HG03442 (cell line): ENCODE measurements around the gene NEDD4L.
A peak's percentile ranks its signal among the peaks of the same experiment; 100 is the strongest.

ENCODE experiments used
- ATAC-seq: cut with Tn5 transposase; IDR thresholded peaks from one replicate; pipeline ENCODE4 v1.9.1; 2021; ENCODE audit warnings: mild to moderate bottlenecking, moderate library complexity; ENCODE audit not compliant: unreplicated experiment

Gene NEDD4L

DNA sequence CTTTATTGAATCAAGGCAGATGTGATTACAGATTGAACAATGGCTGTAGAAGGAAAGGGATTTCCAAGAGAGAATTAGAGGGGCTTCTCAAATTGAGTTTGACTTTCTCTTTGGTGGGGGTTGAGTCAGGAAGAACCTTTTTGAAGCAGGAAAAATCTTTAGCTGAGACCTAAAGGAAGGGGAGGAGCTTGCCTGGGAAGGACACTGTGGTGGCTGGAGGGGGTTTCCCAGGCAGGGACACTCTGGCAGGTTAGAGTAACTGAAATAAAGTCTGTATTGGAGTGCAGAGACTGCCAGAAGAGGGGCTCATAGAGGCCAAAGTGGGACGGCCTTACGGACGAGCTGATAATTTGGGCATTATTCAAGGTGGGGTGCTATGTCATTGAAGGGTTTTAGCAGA lies 69.3 kb downstream of the NEDD4L start:
- ATAC-seq, result peak; percentile 77

DNA sequence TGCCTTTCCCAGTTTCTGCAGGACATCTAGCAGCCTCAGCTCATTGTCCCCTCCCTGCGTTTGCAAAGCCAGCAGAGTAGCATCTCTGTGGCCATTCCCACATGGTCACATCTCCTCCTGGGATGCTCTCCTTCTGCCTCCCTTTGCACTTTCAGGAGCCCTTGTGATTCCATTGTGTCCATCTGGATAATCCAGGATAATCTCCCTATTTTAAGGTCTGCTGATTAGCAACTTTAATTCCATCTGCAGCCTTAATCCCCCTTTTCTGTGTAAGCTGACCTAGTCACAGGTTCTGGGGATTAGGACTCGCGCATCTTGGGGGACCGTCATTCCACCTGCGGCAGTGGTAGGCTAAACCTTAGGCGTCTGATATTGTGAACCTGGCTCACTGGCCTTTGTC lies 70.7 kb downstream of the NEDD4L start:
- ATAC-seq, result no peak

DNA sequence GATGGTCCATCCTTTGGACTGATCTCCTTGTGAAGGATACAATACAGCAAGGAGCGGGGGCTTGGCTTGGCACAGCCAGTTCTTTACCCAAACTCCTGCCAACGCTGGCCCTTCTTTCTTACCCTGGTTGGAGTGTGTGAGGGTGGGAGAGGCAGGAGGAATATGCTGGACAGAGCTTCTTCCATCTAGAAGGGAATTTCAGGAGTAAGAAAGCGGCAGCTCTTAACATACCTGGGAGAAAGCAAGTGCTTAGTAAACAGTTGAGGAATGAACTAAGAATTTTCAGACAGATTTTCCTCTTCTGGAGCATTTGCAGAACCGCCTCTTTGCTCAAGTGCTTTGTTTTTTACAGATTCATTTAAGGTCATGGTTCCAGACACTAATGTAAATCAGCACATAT lies 72.8 kb downstream of the NEDD4L start:
- ATAC-seq, result no peak

DNA sequence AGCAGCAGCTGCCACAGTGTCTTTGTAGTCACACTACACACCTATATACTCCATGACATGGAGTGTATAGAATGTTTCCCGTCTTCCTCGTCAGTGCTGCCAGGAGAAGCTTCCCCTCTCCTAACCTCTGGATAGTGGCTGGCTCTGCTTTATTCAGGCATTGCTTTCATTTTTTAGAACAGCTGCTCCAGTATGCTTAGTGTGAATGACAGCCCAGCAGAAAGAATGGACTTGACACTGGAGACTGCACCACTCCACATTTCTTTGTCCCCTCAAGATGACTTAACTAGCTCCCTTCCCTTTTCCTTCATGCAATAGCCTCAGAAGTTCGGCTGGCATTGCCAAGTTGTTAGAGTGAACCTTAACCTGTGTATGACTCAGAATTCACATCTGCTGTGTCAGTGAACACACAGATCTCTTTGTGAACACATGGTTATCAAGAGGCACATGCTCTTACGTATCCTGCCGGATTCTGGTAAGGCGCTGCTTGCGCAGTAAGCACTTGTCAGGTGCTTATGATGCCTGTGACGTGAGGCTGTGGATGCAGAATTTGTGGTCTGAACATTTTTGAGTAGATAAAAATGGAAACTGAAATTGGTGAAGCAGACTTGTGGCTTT lies 73.9 kb downstream of the NEDD4L start:
- ATAC-seq, result no peak

DNA sequence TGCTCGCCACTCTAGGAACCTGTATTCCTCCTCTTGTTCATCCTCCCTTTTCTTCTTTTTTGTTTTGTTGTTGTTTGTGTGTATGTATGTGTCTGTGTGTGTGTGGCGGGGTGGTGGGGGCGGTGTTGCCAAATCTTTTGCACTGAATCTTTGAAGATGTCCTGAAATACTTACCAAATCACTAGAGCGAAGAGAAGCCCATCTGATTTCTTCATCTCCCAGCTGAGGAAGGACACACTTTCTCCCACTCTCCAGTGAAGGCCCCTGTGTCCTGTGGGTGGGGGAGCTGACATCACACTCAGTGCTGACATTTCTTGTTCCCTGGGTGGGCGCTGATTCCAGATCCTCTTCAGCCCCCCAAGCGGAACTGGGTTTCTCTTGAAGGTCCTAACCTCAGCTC lies 74.5 kb downstream of the NEDD4L start:
- ATAC-seq, result no peak

DNA sequence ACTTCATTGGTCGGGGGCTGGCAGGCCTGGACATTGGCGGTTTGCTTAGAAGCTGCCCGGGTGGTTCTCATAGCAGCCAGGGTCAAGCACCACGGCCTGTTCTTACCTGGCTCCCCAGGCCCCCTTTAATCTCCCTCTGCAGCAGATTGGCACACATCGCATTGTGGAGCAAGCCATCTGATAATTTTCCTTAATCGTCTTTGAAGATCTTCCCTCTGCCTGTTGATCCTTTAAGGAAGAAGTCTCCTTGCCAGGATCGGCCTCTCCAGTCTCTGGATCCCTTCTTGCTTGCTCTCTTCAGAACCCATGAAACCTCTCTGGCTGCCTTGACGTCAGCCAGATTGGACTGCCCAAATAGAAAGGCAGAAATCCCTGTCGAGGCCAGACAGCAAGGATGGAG lies 75.8 kb downstream of the NEDD4L start:
- ATAC-seq, result no peak

DNA sequence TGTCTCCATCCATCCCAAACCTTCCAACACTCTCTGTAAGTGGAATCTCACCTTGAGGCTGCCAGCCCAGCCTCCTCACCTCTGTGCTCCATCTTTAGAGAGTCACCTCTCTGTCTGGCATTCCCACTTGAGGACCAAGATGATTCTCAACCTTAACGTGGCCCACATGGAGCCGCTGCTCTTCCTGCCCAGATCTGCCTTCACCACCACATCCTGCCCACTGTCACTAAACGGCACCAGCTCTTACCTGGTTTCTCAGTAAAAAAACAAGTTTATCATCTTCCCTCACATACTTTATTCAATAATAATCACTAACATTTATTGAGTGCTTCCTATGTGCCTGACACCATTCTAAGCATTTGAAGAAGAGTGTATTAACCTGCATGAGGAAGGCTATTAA lies 80.4 kb downstream of the NEDD4L start:
- no peak for ATAC-seq

DNA sequence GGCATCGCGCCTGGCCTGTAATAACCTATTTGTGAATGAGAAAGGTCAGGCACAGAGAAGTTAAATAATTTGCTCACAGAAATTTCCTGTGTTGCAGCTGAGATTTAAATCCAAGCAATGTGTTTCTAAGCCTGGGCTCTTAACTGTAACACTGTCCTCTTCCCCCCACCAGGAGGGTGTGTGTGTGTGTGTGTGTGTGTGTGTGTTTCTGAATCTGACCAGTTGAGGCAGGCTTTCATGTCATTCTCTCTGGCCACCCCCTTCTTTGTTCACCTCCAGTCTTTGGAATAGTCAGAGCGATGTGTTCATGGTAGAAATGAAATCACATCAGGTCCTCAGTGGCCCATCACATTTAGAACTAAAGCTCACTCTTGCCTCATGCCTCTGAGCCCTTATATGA lies 81.2 kb downstream of the NEDD4L start:
- ATAC-seq, result no peak

DNA sequence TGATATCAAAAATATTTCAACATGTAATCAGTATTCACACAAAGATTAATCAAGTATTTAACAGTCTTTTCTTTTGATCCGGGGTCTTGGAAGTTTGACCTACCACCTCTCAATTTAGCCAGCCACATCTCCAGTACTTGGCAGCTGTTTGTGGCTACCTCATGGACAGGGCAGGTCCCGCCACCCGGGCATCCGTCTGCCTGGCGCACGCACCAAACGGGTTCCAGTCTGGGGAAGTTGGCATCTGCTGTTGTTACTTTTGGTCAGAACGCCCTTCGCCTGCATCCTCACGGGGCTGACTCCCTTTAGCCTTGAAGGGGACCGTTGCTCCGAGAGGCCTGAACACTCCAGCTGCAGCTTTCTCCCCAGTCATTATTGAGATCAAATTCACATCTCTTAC lies 81.7 kb downstream of the NEDD4L start:
- no peak for ATAC-seq

DNA sequence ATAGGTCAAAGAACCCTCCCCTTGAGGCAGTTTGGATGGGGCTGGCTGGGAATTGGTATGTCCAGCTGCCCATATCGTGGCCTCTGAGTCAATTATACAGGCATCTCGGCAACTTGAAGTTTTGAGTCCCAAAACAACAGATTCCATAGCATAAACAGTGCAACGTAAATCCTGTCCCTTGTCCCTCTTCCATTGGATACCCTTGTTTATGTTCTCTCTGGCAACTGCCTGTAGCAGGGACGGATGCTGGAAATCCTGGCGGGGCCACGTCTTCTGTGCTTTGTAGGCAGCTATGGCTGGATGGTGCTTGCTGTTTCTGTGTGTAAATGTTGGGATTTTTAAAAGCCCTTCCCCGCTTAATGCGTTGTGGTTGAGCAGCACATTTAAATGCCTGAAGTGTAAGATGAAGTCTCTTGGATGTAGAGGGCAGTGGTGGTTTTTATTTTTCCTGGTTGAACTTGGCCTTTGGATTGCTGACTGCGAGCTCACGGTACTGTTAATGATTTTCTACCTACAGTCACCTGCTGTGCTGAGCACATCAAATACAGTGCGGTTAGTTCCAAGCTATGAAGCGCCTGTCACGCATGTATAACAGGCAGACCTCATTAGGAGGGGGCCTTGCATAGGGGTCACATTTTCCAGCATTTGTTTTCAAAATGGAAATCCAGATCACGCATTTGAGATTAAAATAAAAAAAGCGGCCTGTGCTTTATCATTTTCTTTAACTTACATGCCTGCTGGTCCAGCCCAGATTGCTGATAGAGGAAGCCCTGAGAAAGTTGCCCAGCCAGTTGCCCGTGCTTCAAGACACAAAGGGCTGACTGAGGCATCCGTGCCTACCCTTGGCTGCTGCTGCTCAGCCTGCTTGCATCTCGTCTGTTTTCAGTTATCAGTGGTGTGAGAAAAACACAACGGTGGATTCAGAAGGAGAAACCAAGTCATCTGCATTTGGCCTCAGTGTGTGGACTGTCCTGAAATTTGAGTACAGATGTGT lies 84.7 kb downstream of the NEDD4L start:
- no peak for ATAC-seq

DNA sequence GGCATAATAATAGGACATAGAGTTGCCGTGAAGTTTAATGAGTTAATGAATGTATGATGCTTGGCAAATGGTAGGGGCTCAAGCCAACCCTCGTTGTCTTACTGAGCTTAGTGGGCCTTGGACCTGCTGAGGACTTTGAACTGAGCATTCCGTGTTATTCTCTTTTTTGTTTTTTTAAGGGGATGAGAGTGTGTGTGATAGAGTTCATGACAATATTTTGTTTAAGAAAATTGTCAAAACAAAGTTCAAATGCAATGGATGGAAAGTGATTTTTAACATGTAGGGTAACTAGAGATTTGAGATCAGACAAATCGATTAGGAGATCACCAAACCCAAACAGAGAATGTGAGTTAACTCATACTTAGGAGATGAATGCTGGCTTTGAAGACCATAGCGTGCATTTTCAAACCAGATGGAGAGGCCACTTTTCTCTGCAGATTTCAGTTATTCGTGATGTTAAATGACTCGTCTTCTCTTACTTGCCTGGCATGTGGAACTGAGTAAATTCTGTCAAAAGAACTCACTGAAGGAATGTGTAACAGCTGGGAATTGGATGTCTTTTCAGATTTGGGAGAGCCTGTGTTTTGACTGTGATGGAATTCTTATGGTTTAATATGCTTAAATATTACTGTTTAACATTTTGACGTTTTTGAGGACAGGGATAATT lies 88.7 kb downstream of the NEDD4L start:
- ATAC-seq, result no peak

DNA sequence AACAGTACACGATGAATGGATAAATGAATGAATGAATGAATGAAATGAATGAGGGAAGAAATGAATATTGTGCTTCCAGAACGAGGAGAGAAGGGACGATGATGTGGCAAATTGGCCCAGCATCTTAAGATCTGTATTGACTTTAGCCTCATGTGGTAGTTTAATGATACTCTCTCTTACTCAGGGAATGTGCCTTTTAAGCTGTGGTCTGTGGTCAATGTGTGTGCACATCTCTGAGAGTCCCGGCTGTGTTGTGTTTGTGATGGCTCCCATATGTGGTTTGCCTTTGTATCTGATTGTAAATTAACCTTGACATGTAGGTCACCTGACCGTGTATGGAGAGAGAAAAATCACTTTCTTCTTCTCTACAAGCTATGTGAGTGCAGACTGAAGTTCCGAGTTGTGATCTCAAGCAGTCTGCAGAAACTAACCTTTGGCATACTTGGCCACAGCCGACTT lies 91.2 kb downstream of the NEDD4L start:
- no peak for ATAC-seq

DNA sequence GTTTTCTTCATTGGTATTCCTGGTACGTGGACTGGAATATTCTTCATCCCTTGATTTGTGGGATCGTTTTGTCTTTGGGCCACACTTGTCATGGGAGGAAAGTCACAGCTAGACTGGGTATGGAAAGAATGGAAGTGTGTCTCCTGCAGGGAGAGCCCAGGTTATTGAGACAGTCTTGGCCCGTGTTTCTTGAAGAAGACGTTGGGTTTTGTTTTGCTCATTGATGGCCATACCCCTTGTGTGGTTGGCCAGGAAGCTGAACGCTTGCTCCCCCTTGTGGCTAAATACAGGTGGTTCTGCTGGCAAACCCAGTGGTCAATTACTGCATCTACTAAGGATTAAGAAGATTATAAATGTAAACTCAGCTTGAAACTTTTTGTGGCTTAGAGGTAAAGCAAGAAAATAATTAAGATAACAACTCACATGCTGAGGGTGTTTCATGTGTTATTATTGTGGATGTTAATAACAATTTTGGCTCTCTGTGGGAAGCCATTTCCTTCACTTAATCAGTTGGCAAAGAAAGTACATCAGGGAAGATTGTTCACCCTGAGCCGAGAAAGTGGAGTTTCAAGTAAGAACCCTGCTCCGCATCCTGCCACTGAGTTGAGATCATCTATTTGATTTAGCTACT lies 91.8 kb downstream of the NEDD4L start:
- ATAC-seq, result peak; percentile 67

DNA sequence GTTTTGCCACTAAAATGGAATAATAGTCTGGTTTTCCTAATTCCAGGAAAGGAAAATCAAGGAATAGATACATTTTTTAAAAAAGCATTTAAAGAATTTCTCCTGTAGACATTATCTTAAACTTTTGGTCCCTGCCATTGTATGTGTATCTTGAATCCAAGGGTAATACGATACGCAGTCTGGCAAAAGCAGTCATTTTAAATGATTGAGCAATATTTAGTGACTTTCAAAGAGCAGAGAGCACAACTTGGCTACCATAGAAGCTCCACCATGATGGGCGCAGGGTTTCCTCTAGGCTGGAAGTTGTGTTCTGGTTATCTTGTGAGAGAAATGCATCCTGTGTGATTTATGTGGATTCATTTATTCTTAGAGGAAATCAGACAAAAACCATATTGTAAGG lies 92.9 kb downstream of the NEDD4L start:
- no peak for ATAC-seq

DNA sequence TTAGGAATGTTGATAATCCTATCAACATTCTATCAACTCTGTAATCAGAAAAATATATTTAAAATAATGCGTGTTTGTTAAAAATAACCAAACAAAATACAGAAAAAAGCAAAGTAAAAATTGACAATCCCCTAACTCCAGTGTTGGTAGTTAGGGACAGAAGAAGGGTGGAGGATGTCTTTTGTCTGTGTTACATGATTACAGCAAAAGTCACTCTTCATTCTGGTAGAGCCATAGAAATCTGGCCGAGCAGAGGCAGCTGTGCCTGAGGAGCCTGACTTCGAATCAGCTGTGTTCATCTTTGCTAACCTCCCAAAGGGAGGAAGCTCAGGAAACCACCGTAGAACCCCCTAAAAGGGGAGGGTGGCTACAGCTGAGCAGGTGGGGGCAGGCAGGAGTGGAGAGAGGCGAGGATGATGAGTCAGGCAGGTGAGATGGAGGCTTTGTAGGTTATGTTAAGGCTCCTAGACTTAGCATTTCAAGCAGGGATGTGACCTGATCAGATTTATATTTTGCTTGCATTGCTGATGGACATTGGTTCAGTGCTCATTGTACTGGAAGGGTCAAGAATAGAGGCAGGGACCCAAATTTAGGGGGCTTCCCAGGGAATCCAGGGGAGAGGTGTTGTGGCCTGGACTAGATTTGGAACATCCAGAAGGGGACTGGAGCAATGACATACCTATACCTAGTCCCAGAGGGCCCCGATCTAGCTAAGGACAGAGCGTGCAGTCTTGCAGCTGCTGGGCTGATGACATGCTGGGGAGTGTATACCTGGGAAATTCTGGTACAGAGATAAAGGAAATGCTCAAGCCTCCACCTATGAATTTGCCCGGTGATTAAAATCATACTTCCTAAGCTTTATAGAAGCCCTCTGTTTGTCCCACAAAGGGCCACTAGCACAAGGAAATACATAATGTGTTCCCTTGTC lies 95.7 kb downstream of the NEDD4L start:
- no peak for ATAC-seq

DNA sequence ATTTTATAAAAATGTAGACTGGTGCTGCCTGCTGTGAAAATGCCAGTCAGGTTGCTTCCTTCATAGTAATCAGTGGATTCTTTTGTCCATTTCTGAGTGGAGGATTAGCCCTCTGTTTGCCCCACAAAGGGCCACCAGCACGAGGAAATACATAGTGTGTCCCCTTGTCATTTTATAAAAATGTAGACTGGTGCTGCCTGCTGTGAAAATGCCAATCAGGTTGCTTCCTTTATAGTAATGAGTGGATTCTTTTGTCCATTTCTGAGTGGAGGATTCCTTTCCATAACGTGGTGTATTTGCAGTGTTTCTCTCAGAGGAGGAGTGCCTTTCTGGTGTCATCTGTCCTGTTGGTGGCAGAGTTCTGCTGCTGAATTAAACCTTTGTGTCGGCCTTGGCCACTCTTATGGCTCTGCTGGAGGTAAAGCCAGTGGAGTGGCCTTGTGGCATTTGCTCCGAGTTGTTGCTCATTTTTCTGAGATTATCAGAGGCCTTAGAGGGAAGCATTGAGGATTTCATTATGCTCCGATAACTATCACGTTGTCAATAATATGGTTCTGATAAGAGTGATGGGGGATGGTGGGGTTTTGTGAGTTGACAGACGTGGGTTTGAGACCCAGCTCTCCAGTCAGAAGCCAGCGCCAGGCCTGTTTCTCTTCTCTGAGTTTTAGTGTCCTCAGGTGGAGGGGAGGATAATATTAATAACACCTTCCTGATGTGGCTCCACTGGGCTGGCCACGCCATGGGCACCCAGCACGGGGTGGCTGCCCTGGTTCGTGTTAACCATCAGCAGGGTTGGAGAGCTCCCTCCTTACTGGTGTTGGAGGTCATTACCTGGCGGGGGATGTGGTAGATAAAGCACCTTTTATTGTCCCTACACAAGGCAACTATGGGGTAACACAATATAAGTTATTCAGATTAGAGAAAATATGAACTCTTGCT lies 96.6 kb downstream of the NEDD4L start:
- ATAC-seq, result no peak

DNA sequence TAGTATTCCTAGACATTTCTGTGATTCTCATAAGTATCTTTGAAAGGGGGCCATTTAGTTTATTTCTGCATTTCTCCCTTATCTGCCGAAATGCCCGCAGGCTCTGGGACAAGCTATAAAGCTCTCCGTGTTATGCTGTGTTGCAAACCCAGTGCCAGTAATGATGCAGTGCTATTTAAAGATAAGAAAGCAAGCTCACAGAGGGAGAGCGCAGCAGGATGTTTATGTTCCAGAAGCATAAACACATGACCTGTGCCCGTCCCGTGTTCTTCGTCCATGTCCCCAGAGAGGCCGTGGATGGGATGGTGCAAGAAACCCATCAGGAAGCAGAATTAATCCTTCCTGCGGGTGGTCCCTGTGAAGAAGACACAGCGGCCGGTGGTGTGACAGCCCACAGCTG lies 99.4 kb downstream of the NEDD4L start:
- no peak for ATAC-seq

DNA sequence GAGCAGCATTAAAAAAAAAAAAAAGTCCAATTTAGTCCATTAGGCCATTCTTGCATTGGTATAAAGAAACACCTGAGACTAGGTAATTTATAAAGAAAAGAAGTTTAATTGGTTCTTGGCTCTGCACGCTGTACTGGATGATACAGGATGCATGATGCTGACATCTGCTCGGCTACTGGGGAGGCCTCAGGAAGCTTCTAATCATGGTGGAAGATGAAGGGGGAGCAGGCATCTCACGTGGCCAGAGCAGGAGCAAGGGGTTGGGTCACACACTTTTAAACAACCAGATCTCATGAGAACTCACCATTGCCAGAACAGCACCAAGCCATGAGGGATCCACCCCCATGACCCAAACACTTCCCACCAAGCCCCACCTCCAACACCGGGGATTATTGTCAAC lies 100.1 kb downstream of the NEDD4L start:
- no peak for ATAC-seq

DNA sequence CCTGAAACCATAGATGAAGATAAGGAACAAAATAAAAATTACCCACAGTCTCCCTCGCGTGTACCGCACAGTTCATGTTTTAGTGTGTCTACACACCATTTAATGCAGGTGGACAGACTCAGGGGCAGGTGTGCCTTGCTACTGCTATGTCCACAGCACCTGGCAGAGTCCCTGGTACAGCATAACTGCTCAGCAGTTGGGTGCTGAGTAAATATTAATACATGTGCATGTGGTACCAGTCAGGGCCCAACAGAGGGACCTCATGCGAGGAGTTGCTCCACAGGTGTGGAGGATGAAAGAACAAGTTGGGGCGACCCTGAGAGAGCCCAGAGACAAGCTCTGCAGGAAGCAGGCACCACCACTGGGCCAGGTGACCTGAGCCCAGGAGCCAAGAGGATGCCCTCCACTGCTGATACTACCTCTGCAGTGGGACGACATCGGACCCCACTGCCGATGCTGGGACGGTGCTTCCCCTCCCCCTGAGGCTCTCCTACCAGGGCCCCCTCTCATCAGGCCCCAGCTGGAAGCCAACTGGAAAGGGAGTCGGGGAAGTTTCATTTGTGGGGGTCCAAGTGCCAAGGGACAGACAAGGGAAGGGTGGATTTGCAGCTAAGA lies 100.8 kb downstream of the NEDD4L start:
- no peak for ATAC-seq
